ENCODE data around the gene VASP. TPM values are rescaled to one million over a fixed set of nuclear protein-coding genes. Genes with fewer than 3 reads are reported as not detected.
A peak's percentile ranks its signal among the peaks of the same experiment; 100 is the strongest.

Gene VASP
- total and polyA plus RNA-seq, 2 of the 4 experiments (the other 2 are of a cell fraction): 61.1 to 88.8 TPM

DNA sequence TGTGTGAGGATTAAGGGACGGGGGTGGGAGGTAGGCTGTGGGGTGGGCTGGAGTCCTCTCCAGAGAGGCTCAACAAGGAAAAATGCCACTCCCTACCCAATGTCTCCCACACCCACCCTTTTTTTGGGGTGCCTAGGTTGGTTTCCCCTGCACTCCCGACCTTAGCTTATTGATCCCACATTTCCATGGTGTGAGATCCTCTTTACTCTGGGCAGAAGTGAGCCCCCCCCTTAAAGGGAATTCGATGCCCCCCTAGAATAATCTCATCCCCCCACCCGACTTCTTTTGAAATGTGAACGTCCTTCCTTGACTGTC lies 34.0 kb upstream of the VASP start:
- no peak overlapping the region for H3K27ac ChIP-seq (ENCODE audit: insufficient read depth, low read length)
- TF ChIP-seq, protein P1, sequence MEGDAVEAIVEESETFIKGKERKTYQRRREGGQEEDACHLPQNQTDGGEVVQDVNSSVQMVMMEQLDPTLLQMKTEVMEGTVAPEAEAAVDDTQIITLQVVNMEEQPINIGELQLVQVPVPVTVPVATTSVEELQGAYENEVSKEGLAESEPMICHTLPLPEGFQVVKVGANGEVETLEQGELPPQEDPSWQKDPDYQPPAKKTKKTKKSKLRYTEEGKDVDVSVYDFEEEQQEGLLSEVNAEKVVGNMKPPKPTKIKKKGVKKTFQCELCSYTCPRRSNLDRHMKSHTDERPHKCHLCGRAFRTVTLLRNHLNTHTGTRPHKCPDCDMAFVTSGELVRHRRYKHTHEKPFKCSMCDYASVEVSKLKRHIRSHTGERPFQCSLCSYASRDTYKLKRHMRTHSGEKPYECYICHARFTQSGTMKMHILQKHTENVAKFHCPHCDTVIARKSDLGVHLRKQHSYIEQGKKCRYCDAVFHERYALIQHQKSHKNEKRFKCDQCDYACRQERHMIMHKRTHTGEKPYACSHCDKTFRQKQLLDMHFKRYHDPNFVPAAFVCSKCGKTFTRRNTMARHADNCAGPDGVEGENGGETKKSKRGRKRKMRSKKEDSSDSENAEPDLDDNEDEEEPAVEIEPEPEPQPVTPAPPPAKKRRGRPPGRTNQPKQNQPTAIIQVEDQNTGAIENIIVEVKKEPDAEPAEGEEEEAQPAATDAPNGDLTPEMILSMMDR (conservative IDR thresholded peaks at IDR 0.05; ENCODE audit: low read depth, low read length): no peak
- TF ChIP-seq NFE2L2 (IDR thresholded peaks at IDR 0.05; ENCODE audit: low read depth, low read length): 0 out of 2 replicates have a peak, but pooled peaks have one; percentile 2
- 50% methylated on average over 1 of the region's 5 CpGs; no CpG with 5 or more reads in 1 of the 2 experiments for WGBS, 2 experiments (ENCODE audit: extremely low coverage in 2 of 2, insufficient read length in 1 of 2)
- POLR2A ChIA-PET (ENCODE audit: unreplicated experiment): no interaction called here
- H3K56ac ChIP-seq (ENCODE audit: extremely low read depth, insufficient read depth, low read length): no peak overlapping the region
- no peak overlapping the region for H2BK15ac ChIP-seq (ENCODE audit: low read depth, low read length)
- peak overlapping the region in 1 of 2 experiments; percentile 64; a peak in 2 of 4 replicates for H4K8ac ChIP-seq (ENCODE audit: low read depth in 2 of 2, low read length in 2 of 2)
- no peak overlapping the region for H3K14ac ChIP-seq (replicated peaks; ENCODE audit: low read depth, low read length)
- H4K20me1 ChIP-seq (ENCODE audit: insufficient read depth, low read length): peaks cover 4% of the 10 kb centered on the region; the same call in 1 of the 2 replicates
- no peaks in the 10 kb centered on the region for H3K27me3 ChIP-seq (ENCODE audit: control insufficient read depth, insufficient read depth, low read length)
- H3K4ac ChIP-seq (ENCODE audit: low read depth, low read length): no peak overlapping the region; the same call in 1 of the 2 replicates
- H3K9ac ChIP-seq (ENCODE audit: low read depth, low read length): no peak overlapping the region
- H2BK5ac ChIP-seq (ENCODE audit: low read depth, low read length, poor library complexity, severe bottlenecking): no peak overlapping the region
- no peak overlapping the region for H2AFZ ChIP-seq (replicated peaks; ENCODE audit: low read length, poor library complexity)
- H3K4me3 ChIP-seq (ENCODE audit: insufficient read depth, low read depth, low read length): no peak overlapping the region
- no peaks in the 10 kb centered on the region for H3K9me3 ChIP-seq (ENCODE audit: control insufficient read depth, insufficient read depth, low read length)
- no peak overlapping the region for H2BK20ac ChIP-seq (ENCODE audit: low read depth, low read length)
- peaks cover 0 to 32% of the 10 kb centered on the region in 2 experiments; a peak in 3 of 4 replicates for H3K79me1 ChIP-seq (ENCODE audit: low read depth in 1 of 2, low read length in 2 of 2)
- H4K91ac ChIP-seq (ENCODE audit: insufficient read depth, low read depth, low read length): no peak overlapping the region
- no TSS peak for BruUV-seq (replicated peaks)
- H3K23ac ChIP-seq (ENCODE audit: low read depth, low read length): no peak overlapping the region
- no peak overlapping the region for H2BK120ac ChIP-seq (ENCODE audit: low read depth, low read length)
- DNase-seq (no peak), ATAC-seq (ENCODE audit: low read depth) (no peak)
- peaks cover 15% of the 10 kb centered on the region for H3K4me1 ChIP-seq (ENCODE audit: control insufficient read depth, insufficient read depth, low read length)
- no peak overlapping the region for H3K18ac ChIP-seq (ENCODE audit: low read depth, low read length)
- no peaks in the 10 kb centered on the region for H3K36me3 ChIP-seq (ENCODE audit: control insufficient read depth, insufficient read depth, low read length)
- intact Hi-C loops (cut with micrococcal nuclease): no loop called here
- CTCF ChIA-PET: no interaction called here
- H3K9me1 ChIP-seq (ENCODE audit: insufficient read depth, low read length): peaks cover 3% of the 10 kb centered on the region; the same call in 1 of the 2 replicates
- H4K5ac ChIP-seq (ENCODE audit: low read depth, low read length): no peak overlapping the region
- H2AK9ac ChIP-seq (replicated peaks; ENCODE audit: low read depth, low read length, poor library complexity): no peak overlapping the region
- dilution Hi-C loops (cut with HindIII; ENCODE audit: low sequenced_read_pairs, unreplicated experiment): no loop called here
- H2AK5ac ChIP-seq (ENCODE audit: low read depth, low read length): no peak overlapping the region
- no peak overlapping the region for H3K4me2 ChIP-seq (ENCODE audit: low read depth, low read length)
- in situ Hi-C loops (cut with MboI; ENCODE audit: low sequenced_read_pairs): no loop called here

Data from IMR-90 (cell line).